ENCODE measurements around the gene RUNX2.

The RUNX2 gene

DNA sequence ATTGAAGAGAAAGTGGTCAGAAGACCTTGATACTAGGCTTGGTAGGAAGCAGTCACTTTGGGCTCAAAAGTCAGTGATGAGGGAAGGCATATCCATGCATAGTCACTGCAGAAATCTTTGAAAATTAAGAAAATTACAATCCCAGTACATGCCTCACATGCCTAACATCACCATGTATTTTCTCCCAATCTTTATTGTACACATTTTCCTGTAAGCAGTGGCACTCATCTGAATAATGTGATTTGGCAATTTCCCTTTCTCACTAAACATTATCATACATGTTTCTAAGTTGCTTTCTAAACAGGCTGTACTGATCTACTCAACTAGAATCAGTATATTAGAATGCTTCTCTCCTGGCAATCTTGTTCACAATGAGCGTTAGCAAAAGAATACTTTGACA is 330.3 kb downstream of the RUNX2 start:
- CTCF ChIA-PET = no interaction called here
- Histone ChIP-seq H3K9me3 (ENCODE audit: control insufficient read depth, insufficient read depth, low read depth, low read length) (no peaks in the 10 kb centered on the region), H3K36me3 (ENCODE audit: control insufficient read depth in 2 of 2, insufficient read depth in 1 of 2, low read length in 2 of 2) (no peaks in the 10 kb centered on the region), H3K27ac (ENCODE audit: extremely low read depth, low read depth, low read length) (no peak overlapping the region), H3K4me1 (ENCODE audit: control insufficient read depth, insufficient read depth, low read length) (no peaks in the 10 kb centered on the region), H3K4me3 (ENCODE audit: low read depth, low read length) (no peak overlapping the region)
- TF ChIP-seq ZNF792 (tag by site-specific recombination; IDR thresholded peaks at IDR 0.05) (no peak), ZNF626 (tag by site-specific recombination; IDR thresholded peaks at IDR 0.05) (no peak), ZFHX2 (tag by site-specific recombination; conservative IDR thresholded peaks at IDR 0.05) (no peak), YY1 (tag by site-specific recombination; IDR thresholded peaks at IDR 0.05) (no peak), ZNF174 (tag by site-specific recombination; IDR thresholded peaks at IDR 0.05) (no peak), SCRT2 (tag by site-specific recombination; IDR thresholded peaks at IDR 0.05) (no peak)
- POLR2A ChIA-PET = no interaction called here

DNA sequence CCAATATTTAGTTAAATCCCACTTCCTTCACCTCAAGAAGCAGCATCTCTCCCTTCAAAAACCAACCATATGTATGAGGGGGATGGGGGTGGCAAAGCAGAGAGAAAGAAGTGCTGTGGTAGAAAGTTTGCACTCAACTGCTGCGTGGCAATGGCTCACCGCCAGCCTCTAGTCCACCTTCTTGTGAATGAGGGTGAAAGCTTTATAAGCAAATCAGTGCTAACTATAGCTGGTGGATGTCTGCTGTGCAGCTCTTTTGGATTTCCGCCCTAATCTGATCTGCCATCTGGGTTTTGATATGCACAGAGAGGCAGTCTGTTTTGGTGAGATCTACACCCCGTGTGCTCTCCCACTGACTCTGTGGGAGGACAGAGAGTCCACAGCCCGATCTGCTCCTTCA is 330.8 kb downstream of the RUNX2 start:
- TF ChIP-seq ZNF133 (tag by site-specific recombination; IDR thresholded peaks at IDR 0.05) (no peak), ZNF549 (tag by site-specific recombination; IDR thresholded peaks at IDR 0.05) (no peak), SALL2 (tag by site-specific recombination; IDR thresholded peaks at IDR 0.05; ENCODE audit: borderline replicate concordance) (no peak), ZNF341 (tag by site-specific recombination; IDR thresholded peaks at IDR 0.05; ENCODE audit: low read depth) (no peak), ZFP37 (tag by site-specific recombination; IDR thresholded peaks at IDR 0.05) (no peak), ZNF37A (tag by site-specific recombination; IDR thresholded peaks at IDR 0.05) (no peak), ZNF138 (tag by site-specific recombination; IDR thresholded peaks at IDR 0.05; ENCODE audit: borderline replicate concordance) (no peak), ZBTB48 (tag by site-specific recombination; IDR thresholded peaks at IDR 0.05) (no peak), MZF1 (tag by site-specific recombination; IDR thresholded peaks at IDR 0.05; ENCODE audit: borderline replicate concordance) (no peak)
- TF ChIP-seq, protein P1, sequence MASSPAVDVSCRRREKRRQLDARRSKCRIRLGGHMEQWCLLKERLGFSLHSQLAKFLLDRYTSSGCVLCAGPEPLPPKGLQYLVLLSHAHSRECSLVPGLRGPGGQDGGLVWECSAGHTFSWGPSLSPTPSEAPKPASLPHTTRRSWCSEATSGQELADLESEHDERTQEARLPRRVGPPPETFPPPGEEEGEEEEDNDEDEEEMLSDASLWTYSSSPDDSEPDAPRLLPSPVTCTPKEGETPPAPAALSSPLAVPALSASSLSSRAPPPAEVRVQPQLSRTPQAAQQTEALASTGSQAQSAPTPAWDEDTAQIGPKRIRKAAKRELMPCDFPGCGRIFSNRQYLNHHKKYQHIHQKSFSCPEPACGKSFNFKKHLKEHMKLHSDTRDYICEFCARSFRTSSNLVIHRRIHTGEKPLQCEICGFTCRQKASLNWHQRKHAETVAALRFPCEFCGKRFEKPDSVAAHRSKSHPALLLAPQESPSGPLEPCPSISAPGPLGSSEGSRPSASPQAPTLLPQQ (tag by site-specific recombination; IDR thresholded peaks at IDR 0.05) = no peak
- TF ChIP-seq, protein P2, sequence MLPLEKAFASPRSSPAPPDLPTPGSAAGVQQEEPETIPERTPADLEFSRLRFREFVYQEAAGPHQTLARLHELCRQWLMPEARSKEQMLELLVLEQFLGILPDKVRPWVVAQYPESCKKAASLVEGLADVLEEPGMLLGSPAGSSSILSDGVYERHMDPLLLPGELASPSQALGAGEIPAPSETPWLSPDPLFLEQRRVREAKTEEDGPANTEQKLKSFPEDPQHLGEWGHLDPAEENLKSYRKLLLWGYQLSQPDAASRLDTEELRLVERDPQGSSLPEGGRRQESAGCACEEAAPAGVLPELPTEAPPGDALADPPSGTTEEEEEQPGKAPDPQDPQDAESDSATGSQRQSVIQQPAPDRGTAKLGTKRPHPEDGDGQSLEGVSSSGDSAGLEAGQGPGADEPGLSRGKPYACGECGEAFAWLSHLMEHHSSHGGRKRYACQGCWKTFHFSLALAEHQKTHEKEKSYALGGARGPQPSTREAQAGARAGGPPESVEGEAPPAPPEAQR (tag by site-specific recombination; IDR thresholded peaks at IDR 0.05) = no peak
- TF ChIP-seq, protein P3, sequence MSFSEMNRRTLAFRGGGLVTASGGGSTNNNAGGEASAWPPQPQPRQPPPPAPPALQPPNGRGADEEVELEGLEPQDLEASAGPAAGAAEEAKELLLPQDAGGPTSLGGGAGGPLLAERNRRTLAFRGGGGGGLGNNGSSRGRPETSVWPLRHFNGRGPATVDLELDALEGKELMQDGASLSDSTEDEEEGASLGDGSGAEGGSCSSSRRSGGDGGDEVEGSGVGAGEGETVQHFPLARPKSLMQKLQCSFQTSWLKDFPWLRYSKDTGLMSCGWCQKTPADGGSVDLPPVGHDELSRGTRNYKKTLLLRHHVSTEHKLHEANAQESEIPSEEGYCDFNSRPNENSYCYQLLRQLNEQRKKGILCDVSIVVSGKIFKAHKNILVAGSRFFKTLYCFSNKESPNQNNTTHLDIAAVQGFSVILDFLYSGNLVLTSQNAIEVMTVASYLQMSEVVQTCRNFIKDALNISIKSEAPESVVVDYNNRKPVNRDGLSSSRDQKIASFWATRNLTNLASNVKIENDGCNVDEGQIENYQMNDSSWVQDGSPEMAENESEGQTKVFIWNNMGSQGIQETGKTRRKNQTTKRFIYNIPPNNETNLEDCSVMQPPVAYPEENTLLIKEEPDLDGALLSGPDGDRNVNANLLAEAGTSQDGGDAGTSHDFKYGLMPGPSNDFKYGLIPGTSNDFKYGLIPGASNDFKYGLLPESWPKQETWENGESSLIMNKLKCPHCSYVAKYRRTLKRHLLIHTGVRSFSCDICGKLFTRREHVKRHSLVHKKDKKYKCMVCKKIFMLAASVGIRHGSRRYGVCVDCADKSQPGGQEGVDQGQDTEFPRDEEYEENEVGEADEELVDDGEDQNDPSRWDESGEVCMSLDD (tag by site-specific recombination; IDR thresholded peaks at IDR 0.05) = no peak
- TF ChIP-seq, protein P4, sequence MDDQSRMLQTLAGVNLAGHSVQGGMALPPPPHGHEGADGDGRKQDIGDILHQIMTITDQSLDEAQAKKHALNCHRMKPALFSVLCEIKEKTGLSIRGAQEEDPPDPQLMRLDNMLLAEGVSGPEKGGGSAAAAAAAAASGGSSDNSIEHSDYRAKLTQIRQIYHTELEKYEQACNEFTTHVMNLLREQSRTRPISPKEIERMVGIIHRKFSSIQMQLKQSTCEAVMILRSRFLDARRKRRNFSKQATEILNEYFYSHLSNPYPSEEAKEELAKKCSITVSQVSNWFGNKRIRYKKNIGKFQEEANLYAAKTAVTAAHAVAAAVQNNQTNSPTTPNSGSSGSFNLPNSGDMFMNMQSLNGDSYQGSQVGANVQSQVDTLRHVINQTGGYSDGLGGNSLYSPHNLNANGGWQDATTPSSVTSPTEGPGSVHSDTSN (CRISPR knock-in tag; IDR thresholded peaks at IDR 0.05) = no peak
- TF ChIP-seq, protein P5, sequence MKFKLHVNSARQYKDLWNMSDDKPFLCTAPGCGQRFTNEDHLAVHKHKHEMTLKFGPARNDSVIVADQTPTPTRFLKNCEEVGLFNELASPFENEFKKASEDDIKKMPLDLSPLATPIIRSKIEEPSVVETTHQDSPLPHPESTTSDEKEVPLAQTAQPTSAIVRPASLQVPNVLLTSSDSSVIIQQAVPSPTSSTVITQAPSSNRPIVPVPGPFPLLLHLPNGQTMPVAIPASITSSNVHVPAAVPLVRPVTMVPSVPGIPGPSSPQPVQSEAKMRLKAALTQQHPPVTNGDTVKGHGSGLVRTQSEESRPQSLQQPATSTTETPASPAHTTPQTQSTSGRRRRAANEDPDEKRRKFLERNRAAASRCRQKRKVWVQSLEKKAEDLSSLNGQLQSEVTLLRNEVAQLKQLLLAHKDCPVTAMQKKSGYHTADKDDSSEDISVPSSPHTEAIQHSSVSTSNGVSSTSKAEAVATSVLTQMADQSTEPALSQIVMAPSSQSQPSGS (tag by site-specific recombination; IDR thresholded peaks at IDR 0.05; ENCODE audit: low read depth) = no peak
- Histone ChIP-seq H3K4me1 (ENCODE audit: control insufficient read depth, insufficient read depth, low read length) (no peaks in the 10 kb centered on the region), H3K9me3 (ENCODE audit: control insufficient read depth, insufficient read depth, low read depth, low read length) (no peaks in the 10 kb centered on the region), H3K36me3 (ENCODE audit: control insufficient read depth in 2 of 2, insufficient read depth in 1 of 2, low read length in 2 of 2) (no peaks in the 10 kb centered on the region), H3K4me3 (ENCODE audit: low read depth, low read length) (no peak overlapping the region), H3K27ac (ENCODE audit: extremely low read depth, low read depth, low read length) (no peak overlapping the region)
- ChIA-PET POLR2A (no interaction called here), CTCF (no interaction called here)
